Trophoblast cell (in vitro differentiated cells and primary cell): ENCODE measurements around the gene ZNF609.

Source experiments
- DNase-seq, 2 donors: peaks; one replicate each; pipeline ENCODE4 v3.0.0-alpha.2; 2016
- H2AFZ ChIP-seq: 2 replicates; pipeline ENCODE4 v1.6.1; 2013; ENCODE audit warnings: low read length, moderate library complexity, mild to moderate bottlenecking; ENCODE audit not compliant: insufficient read depth, poor library complexity
- H2AK5ac ChIP-seq: 2 replicates; pipeline ENCODE4 v1.6.1; 2013; ENCODE audit warnings: mild to moderate bottlenecking, low read length
- H2BK120ac ChIP-seq: 2 replicates; pipeline ENCODE4 v1.6.1; 2013; ENCODE audit warnings: low read length, mild to moderate bottlenecking, moderate library complexity; ENCODE audit not compliant: insufficient read depth, poor library complexity
- H2BK12ac ChIP-seq: 2 replicates; pipeline ENCODE4 v1.6.1; 2013; ENCODE audit warnings: mild to moderate bottlenecking, low read length, moderate library complexity
- H2BK5ac ChIP-seq: 2 replicates; pipeline ENCODE4 v1.6.1; 2013; ENCODE audit warnings: low read length, low read depth, moderate library complexity, mild to moderate bottlenecking; ENCODE audit not compliant: poor library complexity
- H3K14ac ChIP-seq: 2 replicates; pipeline ENCODE4 v1.6.1; 2013; ENCODE audit warnings: mild to moderate bottlenecking, low read length
- H3K18ac ChIP-seq: 2 replicates; pipeline ENCODE4 v1.6.1; 2013; ENCODE audit warnings: mild to moderate bottlenecking, low read length
- H3K23ac ChIP-seq: 2 replicates; pipeline ENCODE4 v1.6.1; 2013; ENCODE audit warnings: low read length
- H3K27ac ChIP-seq: 2 replicates; pipeline ENCODE4 v1.5.1; 2013; ENCODE audit warnings: low read depth, mild to moderate bottlenecking, inconsistent platforms, low read length, moderate library complexity
- H3K27me3 ChIP-seq: 2 replicates; pipeline ENCODE4 v1.6.1; 2013; ENCODE audit warnings: inconsistent platforms, mild to moderate bottlenecking, low read length, moderate library complexity; ENCODE audit not compliant: insufficient read depth
- H3K36me3 ChIP-seq, 2 experiments: 1 replicate in 1 of 2; 2 replicates in 1 of 2; pipeline ENCODE4 v1.6.1; 2013; ENCODE audit warnings: low read length in 2 of 2, mild to moderate bottlenecking in 2 of 2, moderate library complexity in 1 of 2; ENCODE audit not compliant: insufficient read depth in 2 of 2, control insufficient read depth in 1 of 2
- H3K4ac ChIP-seq: 2 replicates; pipeline ENCODE4 v1.6.1; 2013; ENCODE audit warnings: low read depth, mild to moderate bottlenecking, low read length, moderate library complexity
- H3K4me1 ChIP-seq, 2 experiments: 1 replicate in 1 of 2; 2 replicates in 1 of 2; pipeline ENCODE4 v1.6.1; 2013; ENCODE audit warnings: low read length in 2 of 2, mild to moderate bottlenecking in 2 of 2, moderate library complexity in 1 of 2; ENCODE audit not compliant: insufficient read depth in 2 of 2, control insufficient read depth in 1 of 2
- H3K4me2 ChIP-seq: 2 replicates; pipeline ENCODE4 v1.6.1; 2013; ENCODE audit warnings: inconsistent platforms, mild to moderate bottlenecking, low read length, moderate library complexity
- H3K4me3 ChIP-seq: 2 replicates; pipeline ENCODE4 v1.5.1; 2013; ENCODE audit warnings: mild to moderate bottlenecking, low read depth, low read length, inconsistent platforms
- H3K79me1 ChIP-seq: one replicate; pipeline ENCODE4 v1.6.1; 2013; ENCODE audit warnings: low read length
- H3K79me2 ChIP-seq: 2 replicates; pipeline ENCODE4 v1.6.1; 2013; ENCODE audit warnings: low read length, mild to moderate bottlenecking; ENCODE audit not compliant: control insufficient read depth, insufficient read depth, poor library complexity
- H3K9ac ChIP-seq: 2 replicates; pipeline ENCODE4 v1.6.1; 2013; ENCODE audit warnings: mild to moderate bottlenecking, low read length
- H3K9me3 ChIP-seq: 2 replicates; pipeline ENCODE4 v1.6.1; 2013; ENCODE audit warnings: low read depth, mild to moderate bottlenecking, control low read depth, inconsistent platforms, low read length; ENCODE audit not compliant: insufficient read depth
- H4K12ac ChIP-seq: 2 replicates; pipeline ENCODE4 v1.6.1; 2013; ENCODE audit warnings: low read depth, mild to moderate bottlenecking, low read length, moderate library complexity
- H4K8ac ChIP-seq: 2 replicates; pipeline ENCODE4 v1.6.1; 2013; ENCODE audit warnings: low read depth, mild to moderate bottlenecking, low read length, moderate library complexity
- H4K91ac ChIP-seq: one replicate; pipeline ENCODE4 v1.6.1; 2013; ENCODE audit warnings: low read depth, mild to moderate bottlenecking, low read length, moderate library complexity
- WGBS: extraction: QIAGEN DNeasy Blood & Tissue Kit; methylation state at CpG from one replicate; pipeline ENCODE4 v1.1.7; 2013; ENCODE audit warnings: missing lambda C conversion rate; ENCODE audit not compliant: insufficient read length, insufficient coverage; ENCODE audit errors: extremely low coverage; 5-methylcytosine and 5-hydroxymethylcytosine counted together

The ZNF609 gene

GRCh38 chr15:64634027-64634426 lies 173.6 kb downstream of the ZNF609 start:
- no peak overlapping the region for H2BK12ac ChIP-seq
- no peak overlapping the region for H3K27ac ChIP-seq
- no peak overlapping the region for H4K8ac ChIP-seq
- H4K91ac ChIP-seq: no peak overlapping the region
- peaks cover 4% of the 10 kb centered on the region in 2 experiments for H3K36me3 ChIP-seq
- H4K12ac ChIP-seq: no peak overlapping the region
- no peaks in the 10 kb centered on the region for H3K9me3 ChIP-seq
- H3K14ac ChIP-seq: no peak overlapping the region
- no peak overlapping the region for H3K4me3 ChIP-seq
- no CpG with 5 or more reads among the region's 2 CpGs for WGBS
- no peak overlapping the region for H2BK5ac ChIP-seq
- H2BK120ac ChIP-seq: no peak overlapping the region
- no peak overlapping the region for H3K23ac ChIP-seq
- no peak overlapping the region for H2AFZ ChIP-seq
- peaks cover 4 to 7% of the 10 kb centered on the region in 2 experiments for H3K4me1 ChIP-seq
- no peak overlapping the region for H3K4me2 ChIP-seq
- no peaks in the 10 kb centered on the region for H3K27me3 ChIP-seq
- peaks cover 1% of the 10 kb centered on the region for H3K79me2 ChIP-seq
- no peak overlapping the region for H2AK5ac ChIP-seq
- DNase-seq: no peak
- no peaks in the 10 kb centered on the region for H3K79me1 ChIP-seq
- H3K9ac ChIP-seq: no peak overlapping the region
- no peak overlapping the region for H3K4ac ChIP-seq
- no peak overlapping the region for H3K18ac ChIP-seq

- no peak overlapping the region for H3K23ac ChIP-seq
- H3K79me1 ChIP-seq: no peaks in the 10 kb centered on the region
- H3K4me3 ChIP-seq: no peak overlapping the region
- H3K79me2 ChIP-seq: peaks cover 1% of the 10 kb centered on the region
- no peak overlapping the region for H3K4ac ChIP-seq
- no peak overlapping the region for H2AFZ ChIP-seq
- peaks cover 4% of the 10 kb centered on the region in 2 experiments for H3K36me3 ChIP-seq
- WGBS: no CpG with 5 or more reads among the region's 4 CpGs
- no peak overlapping the region for H2BK5ac ChIP-seq
- DNase-seq: no peak
- H4K91ac ChIP-seq: no peak overlapping the region
- no peak overlapping the region for H2BK12ac ChIP-seq
- H3K4me1 ChIP-seq: peaks cover 4 to 7% of the 10 kb centered on the region in 2 experiments
- no peaks in the 10 kb centered on the region for H3K9me3 ChIP-seq
- H3K9ac ChIP-seq: no peak overlapping the region
- H4K12ac ChIP-seq: no peak overlapping the region
- no peak overlapping the region for H4K8ac ChIP-seq
- no peak overlapping the region for H3K27ac ChIP-seq
- no peak overlapping the region for H2BK120ac ChIP-seq
- peak overlapping the region; percentile 28 for H3K4me2 ChIP-seq
- no peaks in the 10 kb centered on the region for H3K27me3 ChIP-seq
- H3K14ac ChIP-seq: no peak overlapping the region
- no peak overlapping the region for H2AK5ac ChIP-seq
- no peak overlapping the region for H3K18ac ChIP-seq
Observed at GRCh38 chr15:64634576-64635498, 174.5 kb downstream of the ZNF609 start.

GRCh38 chr15:64635499-64636495 lies 175.4 kb downstream of the ZNF609 start:
- no CpG with 5 or more reads among the region's 4 CpGs for WGBS
- Histone ChIP-seq H3K14ac (no peak overlapping the region), H3K4me3 (no peak overlapping the region), H4K12ac (no peak overlapping the region), H3K4me2 (no peak overlapping the region), H2BK120ac (no peak overlapping the region), H3K9me3 (no peaks in the 10 kb centered on the region), H4K91ac (no peak overlapping the region), H3K27me3 (no peaks in the 10 kb centered on the region), H3K9ac (no peak overlapping the region), H2AK5ac (no peak overlapping the region), H3K18ac (no peak overlapping the region), H3K23ac (no peak overlapping the region), H2BK5ac (no peak overlapping the region), H3K36me3 (peaks cover 4% of the 10 kb centered on the region in 2 experiments), H3K4me1 (peaks cover 4 to 9% of the 10 kb centered on the region in 2 experiments), H3K79me1 (no peaks in the 10 kb centered on the region), H2BK12ac (no peak overlapping the region), H3K27ac (no peak overlapping the region), H3K79me2 (peaks cover 1% of the 10 kb centered on the region), H3K4ac (no peak overlapping the region), H4K8ac (no peak overlapping the region), H2AFZ (no peak overlapping the region)
- peak in 1 of 2 donors; percentile 22 for DNase-seq

- Histone ChIP-seq H3K4me1 (peaks cover 4 to 9% of the 10 kb centered on the region in 2 experiments), H3K4me2 (no peak overlapping the region), H4K8ac (no peak overlapping the region), H3K27me3 (no peaks in the 10 kb centered on the region), H2BK120ac (no peak overlapping the region), H3K27ac (no peak overlapping the region), H3K4me3 (no peak overlapping the region), H3K23ac (no peak overlapping the region), H4K91ac (no peak overlapping the region), H2BK12ac (no peak overlapping the region), H3K36me3 (peaks cover 4% of the 10 kb centered on the region in 2 experiments), H2AK5ac (no peak overlapping the region), H3K4ac (no peak overlapping the region), H2AFZ (no peak overlapping the region), H3K79me1 (no peaks in the 10 kb centered on the region), H2BK5ac (no peak overlapping the region), H3K14ac (no peak overlapping the region), H3K9me3 (no peaks in the 10 kb centered on the region), H4K12ac (no peak overlapping the region), H3K18ac (no peak overlapping the region), H3K9ac (no peak overlapping the region), H3K79me2 (peaks cover 1% of the 10 kb centered on the region)
- peak in 1 of 2 donors; percentile 43 for DNase-seq
- WGBS: no CpG with 5 or more reads among the region's 3 CpGs
Observed at GRCh38 chr15:64636556-64636955, 176.2 kb downstream of the ZNF609 start.
